HCT116 (cell line): ENCODE results near the gene HAUS6. TPM values are rescaled to one million over a fixed set of nuclear protein-coding genes. Genes with fewer than 3 reads are reported as not detected.

ENCODE experiments used
- ATAC-seq: fragments of 200-7000 bp; cut with Tn5 transposase; 2 replicates; pipeline ENCODE4 v1.9.1; 2020; ENCODE audit warnings: mild to moderate bottlenecking, moderate library complexity
- BruUV-seq: library from RNA; stranded (reverse); fragments of 400-500 nt; replicated peaks from 2 replicates; lab custom pipeline; 2021; lab: Mats Ljungman, UMichigan
- CTCF ChIA-PET: fragments of 300-600 bp; sonication (Branson Sonifier 250); formaldehyde crosslinking; loops from one replicate; lab custom pipeline; 2021; ENCODE audit warnings: antibody characterized with exemption; lab: Charles Lee
- POLR2A ChIA-PET: fragments of 300-600, 350-600 bp; sonication (Branson Sonifier 250); formaldehyde crosslinking; loops from one replicate; lab custom pipeline; 2021; ENCODE audit warnings: antibody characterized with exemption; lab: Charles Lee
- RAD21 ChIA-PET, 2 experiments: fragments of 300-600 bp; sonication (Branson Sonifier 250); formaldehyde crosslinking; loops; one replicate each; lab custom pipeline; 2023; ENCODE audit warnings: low total read pairs in 2 of 2; ENCODE audit not compliant: uncharacterized antibody in 2 of 2, unreplicated experiment in 2 of 2, low non-redundant PET in 1 of 2; lab: Charles Lee
- DNase-seq: peaks from one replicate; pipeline ENCODE4 v3.0.0-alpha.2; 2010; ENCODE audit warnings: low read depth, low spot score
- H2AFZ ChIP-seq: fragments of 200-600 bp; shearing (Covaris generic), sonication (generic); 2 replicates; pipeline ENCODE4 v1.6.1; 2017; ENCODE audit warnings: low read depth, mixed run types, mixed read lengths, antibody characterized with exemption, low read length; ENCODE audit not compliant: poor library complexity, severe bottlenecking
- H3K27ac ChIP-seq: 2 replicates; pipeline ENCODE4 v1.5.1; 2012; ENCODE audit warnings: low read depth, low read length
- H3K27me3 ChIP-seq: fragments of 200-600 bp; sonication (generic); 2 replicates; pipeline ENCODE4 v1.6.1; 2016; ENCODE audit warnings: mixed run types, low read length, mixed read lengths; ENCODE audit not compliant: insufficient read depth
- H3K36me3 ChIP-seq, 2 experiments: fragments of 200-500 bp in 1 of 2; fragments of 200-600 bp in 1 of 2; sonication (Bioruptor generic) in 1 of 2; sonication (generic) in 1 of 2; 2 replicates each; pipeline versions ENCODE4 v1.5.1 to v1.6.1; 2014 to 2016; ENCODE audit warnings: low read length in 2 of 2, inconsistent platforms in 1 of 2, mixed read lengths in 1 of 2, mixed run types in 1 of 2; ENCODE audit not compliant: insufficient read depth in 2 of 2, control insufficient read depth in 1 of 2
- H3K4me1 ChIP-seq, 2 experiments: fragments of 200-600 bp in 1 of 2; sonication (generic) in 1 of 2; 2 replicates each; pipeline versions ENCODE4 v1.5.1 to v1.6.1; 2012 to 2017; ENCODE audit warnings: low read length in 2 of 2, inconsistent platforms in 1 of 2, mild to moderate bottlenecking in 1 of 2, mixed read lengths in 1 of 2, mixed run types in 1 of 2, moderate library complexity in 1 of 2; ENCODE audit not compliant: insufficient read depth in 2 of 2, control insufficient read depth in 1 of 2
- H3K4me2 ChIP-seq: fragments of 200-600 bp; sonication (generic); 2 replicates; pipeline ENCODE4 v1.6.1; 2017; ENCODE audit warnings: mixed run types, low read length, mixed read lengths
- H3K4me3 ChIP-seq, 2 experiments: fragments of 200-600 bp in 1 of 2; sonication (generic) in 1 of 2; replicated peaks in 1 of 2; 2 replicates each; pipeline ENCODE4 v1.5.1; 2011 to 2016; ENCODE audit warnings: low read length in 2 of 2, control low read depth in 1 of 2, low read depth in 1 of 2, mild to moderate bottlenecking in 1 of 2, mixed read lengths in 1 of 2, mixed run types in 1 of 2
- H3K79me2 ChIP-seq: fragments of 200-600 bp; sonication (generic); 2 replicates; pipeline ENCODE4 v1.6.1; 2017; ENCODE audit warnings: mild to moderate bottlenecking, mixed run types, low read length, moderate library complexity, mixed read lengths; ENCODE audit not compliant: insufficient read depth
- H3K9ac ChIP-seq: fragments of 200-600 bp; sonication (generic); 2 replicates; pipeline ENCODE4 v1.6.1; 2016; ENCODE audit warnings: low read length, mixed read lengths
- H3K9me2 ChIP-seq: fragments of 200-600 bp; sonication (generic), shearing (Covaris generic); 2 replicates; pipeline ENCODE4 v1.6.1; 2017; ENCODE audit warnings: mixed run types, mild to moderate bottlenecking, moderate library complexity; ENCODE audit not compliant: insufficient read depth
- H3K9me3 ChIP-seq, 2 experiments: fragments of 200-500 bp in 1 of 2; fragments of 200-600 bp in 1 of 2; sonication (Bioruptor generic) in 1 of 2; sonication (generic) in 1 of 2; 2 replicates each; pipeline ENCODE4 v1.6.1; 2014 to 2017; ENCODE audit warnings: low read length in 2 of 2, mixed read lengths in 2 of 2, inconsistent platforms in 1 of 2, low read depth in 1 of 2, mild to moderate bottlenecking in 1 of 2, mixed run types in 1 of 2, moderate library complexity in 1 of 2; ENCODE audit not compliant: control insufficient read depth in 1 of 2, insufficient read depth in 1 of 2
- H4K20me1 ChIP-seq: fragments of 200-600 bp; sonication (generic), shearing (Covaris generic); 2 replicates; pipeline ENCODE4 v1.6.1; 2017; ENCODE audit warnings: mixed run types, mild to moderate bottlenecking, moderate library complexity; ENCODE audit not compliant: insufficient read depth
- RAD21 ChIP-seq: IDR thresholded peaks from 2 replicates; pipeline ENCODE4 v1.6.1; 2012; ENCODE audit warnings: low read depth, mild to moderate bottlenecking
- SIN3A ChIP-seq: IDR thresholded peaks from 2 replicates; pipeline ENCODE4 v1.6.1; 2012; ENCODE audit warnings: low read depth
- SP1 ChIP-seq: IDR thresholded peaks from 2 replicates; pipeline ENCODE4 v1.6.1; 2012; ENCODE audit warnings: low read depth
- YY1 ChIP-seq: IDR thresholded peaks from 2 replicates; pipeline ENCODE4 v1.6.1; 2011; ENCODE audit warnings: low read length, low read depth, moderate library complexity, mild to moderate bottlenecking; ENCODE audit not compliant: insufficient replicate concordance; ENCODE audit errors: extremely low read depth
- intact Hi-C: fragments of 100-400 bp; cut with micrococcal nuclease; formaldehyde crosslinking; loops from 2 replicates; pipeline ENCODE4 v1.10.0; 2022
- total RNA-seq: library from RNA; stranded (reverse); gene quantifications from one replicate; pipeline ENCODE4 v1.2.1, GENCODE V29; 2021; ENCODE audit not compliant: unreplicated experiment
- TF ChIP-seq, protein P1 (sequence below), 3 experiments: fragments of 200-600 bp in 1 of 3; sonication (generic) in 1 of 3; IDR thresholded peaks in 2 of 3; conservative IDR thresholded peaks in 1 of 3; 2 replicates each; pipeline ENCODE4 v1.5.1; 2012 to 2017; ENCODE audit warnings: low read depth in 2 of 3, low read length in 2 of 3, antibody characterized with exemption in 1 of 3, borderline replicate concordance in 1 of 3, control low read depth in 1 of 3, mild to moderate bottlenecking in 1 of 3, mixed read lengths in 1 of 3, mixed run types in 1 of 3, moderate library complexity in 1 of 3; ENCODE audit not compliant: insufficient read depth in 1 of 3
- TF ChIP-seq, protein P2 (sequence below): IDR thresholded peaks from 2 replicates; pipeline ENCODE4 v1.6.1; 2011; ENCODE audit warnings: mild to moderate bottlenecking, low read length, moderate library complexity; ENCODE audit not compliant: insufficient replicate concordance; ENCODE audit errors: extremely low read depth

The HAUS6 gene
- total RNA-seq, 1 experiment from 2014 or later = 28.8 TPM

DNA sequence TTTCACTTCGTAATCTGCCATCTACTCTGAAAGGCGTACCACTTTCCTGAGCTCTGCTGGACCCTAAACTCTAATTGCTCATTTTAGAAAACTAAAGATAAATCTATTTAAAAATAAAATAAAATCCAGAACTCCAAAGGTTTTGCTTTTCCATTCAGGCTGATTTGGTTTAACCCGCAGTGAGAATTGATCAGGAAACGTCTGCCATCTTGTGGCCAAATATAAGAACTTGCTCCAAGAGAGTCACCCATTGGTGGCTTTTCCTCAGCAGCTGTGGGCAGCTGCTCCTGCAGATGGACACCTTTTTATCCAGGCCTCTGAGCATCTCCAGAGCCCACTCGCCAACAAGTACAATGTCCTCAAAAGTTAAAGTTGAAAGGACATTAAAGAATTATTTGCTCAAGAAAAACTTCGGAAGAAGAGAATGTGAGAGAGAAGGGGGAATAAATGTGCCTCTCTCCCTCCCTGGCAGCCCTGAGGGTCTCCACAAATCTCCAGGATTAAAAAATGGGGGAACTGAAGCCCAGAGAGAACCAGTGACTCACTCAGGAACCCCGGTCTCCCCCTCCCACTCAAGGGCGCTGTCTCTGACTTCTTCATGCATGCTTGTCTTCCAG is 73.8 kb downstream of the HAUS6 start:
- no peaks in the 10 kb centered on the region for H3K79me2 ChIP-seq
- ATAC-seq = peak; percentile 92
- no peaks in the 10 kb centered on the region for H3K36me3 ChIP-seq
- TF ChIP-seq YY1 (no peak), RAD21 (peak; percentile 72), SP1 (no peak)
- TF ChIP-seq, protein P1, sequence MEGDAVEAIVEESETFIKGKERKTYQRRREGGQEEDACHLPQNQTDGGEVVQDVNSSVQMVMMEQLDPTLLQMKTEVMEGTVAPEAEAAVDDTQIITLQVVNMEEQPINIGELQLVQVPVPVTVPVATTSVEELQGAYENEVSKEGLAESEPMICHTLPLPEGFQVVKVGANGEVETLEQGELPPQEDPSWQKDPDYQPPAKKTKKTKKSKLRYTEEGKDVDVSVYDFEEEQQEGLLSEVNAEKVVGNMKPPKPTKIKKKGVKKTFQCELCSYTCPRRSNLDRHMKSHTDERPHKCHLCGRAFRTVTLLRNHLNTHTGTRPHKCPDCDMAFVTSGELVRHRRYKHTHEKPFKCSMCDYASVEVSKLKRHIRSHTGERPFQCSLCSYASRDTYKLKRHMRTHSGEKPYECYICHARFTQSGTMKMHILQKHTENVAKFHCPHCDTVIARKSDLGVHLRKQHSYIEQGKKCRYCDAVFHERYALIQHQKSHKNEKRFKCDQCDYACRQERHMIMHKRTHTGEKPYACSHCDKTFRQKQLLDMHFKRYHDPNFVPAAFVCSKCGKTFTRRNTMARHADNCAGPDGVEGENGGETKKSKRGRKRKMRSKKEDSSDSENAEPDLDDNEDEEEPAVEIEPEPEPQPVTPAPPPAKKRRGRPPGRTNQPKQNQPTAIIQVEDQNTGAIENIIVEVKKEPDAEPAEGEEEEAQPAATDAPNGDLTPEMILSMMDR (IDR thresholded peaks at IDR 0.05 in 2 of 3, conservative IDR thresholded peaks at IDR 0.05 in 1 of 3; ENCODE audit: borderline replicate concordance in 1 of 3, insufficient read depth in 1 of 3, low read depth in 2 of 3, low read length in 2 of 3) = peak; percentile 55 to 64 (median 61); a peak in 5 of 6 replicates
- no peaks in the 10 kb centered on the region for H3K27me3 ChIP-seq
- no peaks in the 10 kb centered on the region for H4K20me1 ChIP-seq
- ChIA-PET CTCF (interaction anchor here (1.3 to 1.6 kb wide), 4 partner anchors 8 to 1218 kb away, joined by 4 to 9 read pairs (median 8); no protein-coding TSS in a partner anchor), POLR2A (no interaction called here), RAD21 (no interaction called here)
- DNase-seq = peak; percentile 52
- no peak overlapping the region for H3K4me3 ChIP-seq
- intact Hi-C loops = loop anchor here (1.0 to 5.0 kb wide), 4 partner anchors 428 to 1498 kb away; no protein-coding TSS in a partner anchor
- H3K9ac ChIP-seq = no peak overlapping the region
- no peak overlapping the region for H3K27ac ChIP-seq
- H3K9me2 ChIP-seq = no peaks in the 10 kb centered on the region
- H2AFZ ChIP-seq = no peak overlapping the region
- no peaks in the 10 kb centered on the region for H3K9me3 ChIP-seq
- H3K4me2 ChIP-seq = no peak overlapping the region
- no peaks in the 10 kb centered on the region for H3K4me1 ChIP-seq
- BruUV-seq = no TSS peak

- peaks cover 2% of the 10 kb centered on the region; the same call in 1 of the 2 replicates for H3K27me3 ChIP-seq
- TF ChIP-seq SIN3A = no peak
- TF ChIP-seq, protein P1 (IDR thresholded peaks at IDR 0.05 in 2 of 3, conservative IDR thresholded peaks at IDR 0.05 in 1 of 3; ENCODE audit: borderline replicate concordance in 1 of 3, insufficient read depth in 1 of 3, low read depth in 2 of 3, low read length in 2 of 3) = no peak
- TF ChIP-seq, protein P2, sequence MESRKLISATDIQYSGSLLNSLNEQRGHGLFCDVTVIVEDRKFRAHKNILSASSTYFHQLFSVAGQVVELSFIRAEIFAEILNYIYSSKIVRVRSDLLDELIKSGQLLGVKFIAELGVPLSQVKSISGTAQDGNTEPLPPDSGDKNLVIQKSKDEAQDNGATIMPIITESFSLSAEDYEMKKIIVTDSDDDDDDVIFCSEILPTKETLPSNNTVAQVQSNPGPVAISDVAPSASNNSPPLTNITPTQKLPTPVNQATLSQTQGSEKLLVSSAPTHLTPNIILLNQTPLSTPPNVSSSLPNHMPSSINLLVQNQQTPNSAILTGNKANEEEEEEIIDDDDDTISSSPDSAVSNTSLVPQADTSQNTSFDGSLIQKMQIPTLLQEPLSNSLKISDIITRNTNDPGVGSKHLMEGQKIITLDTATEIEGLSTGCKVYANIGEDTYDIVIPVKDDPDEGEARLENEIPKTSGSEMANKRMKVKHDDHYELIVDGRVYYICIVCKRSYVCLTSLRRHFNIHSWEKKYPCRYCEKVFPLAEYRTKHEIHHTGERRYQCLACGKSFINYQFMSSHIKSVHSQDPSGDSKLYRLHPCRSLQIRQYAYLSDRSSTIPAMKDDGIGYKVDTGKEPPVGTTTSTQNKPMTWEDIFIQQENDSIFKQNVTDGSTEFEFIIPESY = no peak
- TF ChIP-seq, all 23 proteins: peak for 0
- intact Hi-C loops = loop anchor here (2.0 to 5.0 kb wide), 3 partner anchors 429 to 1217 kb away; no protein-coding TSS in a partner anchor
- Histone ChIP-seq H4K20me1 (no peaks in the 10 kb centered on the region), H2AFZ (no peak overlapping the region), H3K4me3 (no peak overlapping the region), H3K9ac (no peak overlapping the region), H3K36me3 (no peaks in the 10 kb centered on the region), H3K4me1 (no peaks in the 10 kb centered on the region), H3K79me2 (no peaks in the 10 kb centered on the region), H3K9me3 (no peaks in the 10 kb centered on the region), H3K27ac (no peak overlapping the region), H3K4me2 (no peak overlapping the region), H3K9me2 (no peaks in the 10 kb centered on the region)
- DNase-seq (no peak), ATAC-seq (no peak)
- no TSS peak for BruUV-seq
- CTCF ChIA-PET = interaction anchor here (1.6 kb wide), 1 partner anchor 1217 kb away, joined by 8 read pairs; no protein-coding TSS in a partner anchor
- POLR2A ChIA-PET = no interaction called here
- RAD21 ChIA-PET = no interaction called here
Measured at GRCh38 chr9:19027825-19028224, 74.9 kb downstream of the HAUS6 start.
